Measurements from ENCODE around the gene RB1.

RB1 gene

DNA sequence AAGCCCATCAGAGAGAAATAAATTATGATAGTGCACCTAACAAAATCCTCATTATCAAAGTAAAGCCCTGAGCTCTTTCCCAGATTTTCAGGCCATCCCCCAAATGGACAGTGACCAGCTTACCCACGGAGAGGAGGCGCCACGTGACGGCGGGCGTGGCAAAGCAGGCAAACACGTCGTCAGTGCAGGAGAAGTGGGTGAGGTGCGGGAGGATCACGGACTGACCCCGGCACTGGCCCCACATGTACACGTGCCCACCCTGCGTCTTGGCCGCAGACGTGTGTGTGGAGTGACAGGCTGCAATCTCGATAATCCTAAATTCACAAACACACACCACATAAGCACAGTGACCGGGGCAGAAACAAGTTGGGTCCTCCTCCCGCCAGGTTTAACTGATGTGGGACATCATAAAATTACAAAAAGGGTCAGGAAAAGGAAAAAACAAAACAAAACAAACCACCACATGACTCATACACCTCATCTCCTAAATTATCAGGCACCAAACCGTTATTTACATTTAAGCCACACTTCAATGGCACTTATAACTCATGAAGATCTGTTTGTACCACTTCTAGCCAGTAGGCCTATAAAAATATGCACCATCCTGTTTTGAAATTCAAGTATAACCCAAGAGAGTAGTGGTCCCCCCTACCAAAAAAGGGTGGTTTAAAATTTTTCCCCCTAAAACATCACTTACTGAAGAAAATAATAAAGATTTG lies 199.2 kb downstream of the RB1 start:
- TF ChIP-seq, protein P1, sequence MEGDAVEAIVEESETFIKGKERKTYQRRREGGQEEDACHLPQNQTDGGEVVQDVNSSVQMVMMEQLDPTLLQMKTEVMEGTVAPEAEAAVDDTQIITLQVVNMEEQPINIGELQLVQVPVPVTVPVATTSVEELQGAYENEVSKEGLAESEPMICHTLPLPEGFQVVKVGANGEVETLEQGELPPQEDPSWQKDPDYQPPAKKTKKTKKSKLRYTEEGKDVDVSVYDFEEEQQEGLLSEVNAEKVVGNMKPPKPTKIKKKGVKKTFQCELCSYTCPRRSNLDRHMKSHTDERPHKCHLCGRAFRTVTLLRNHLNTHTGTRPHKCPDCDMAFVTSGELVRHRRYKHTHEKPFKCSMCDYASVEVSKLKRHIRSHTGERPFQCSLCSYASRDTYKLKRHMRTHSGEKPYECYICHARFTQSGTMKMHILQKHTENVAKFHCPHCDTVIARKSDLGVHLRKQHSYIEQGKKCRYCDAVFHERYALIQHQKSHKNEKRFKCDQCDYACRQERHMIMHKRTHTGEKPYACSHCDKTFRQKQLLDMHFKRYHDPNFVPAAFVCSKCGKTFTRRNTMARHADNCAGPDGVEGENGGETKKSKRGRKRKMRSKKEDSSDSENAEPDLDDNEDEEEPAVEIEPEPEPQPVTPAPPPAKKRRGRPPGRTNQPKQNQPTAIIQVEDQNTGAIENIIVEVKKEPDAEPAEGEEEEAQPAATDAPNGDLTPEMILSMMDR (conservative IDR thresholded peaks at IDR 0.05; ENCODE audit: low read depth, low read length) = no peak
- H3K4me1 ChIP-seq (ENCODE audit: low read depth, poor library complexity, severe bottlenecking) = no peaks in the 10 kb centered on the region
- H3K27me3 ChIP-seq (ENCODE audit: insufficient read depth, low read depth) = no peaks in the 10 kb centered on the region
- H3K4me3 ChIP-seq (IDR thresholded peaks at IDR 0.05; ENCODE audit: insufficient read depth, low read depth, low read length) = no peak overlapping the region
- no peaks in the 10 kb centered on the region for H4K20me1 ChIP-seq (ENCODE audit: insufficient read depth)
- H3K79me2 ChIP-seq (ENCODE audit: insufficient read depth, low read depth) = no peaks in the 10 kb centered on the region
- no peak overlapping the region for H3K27ac ChIP-seq
- no peak overlapping the region for H3K9ac ChIP-seq
- H3K4me2 ChIP-seq = no peak overlapping the region
- no peaks in the 10 kb centered on the region for H3K36me3 ChIP-seq (ENCODE audit: insufficient read depth)
- no peak overlapping the region for H2AFZ ChIP-seq (ENCODE audit: low read depth)

DNA sequence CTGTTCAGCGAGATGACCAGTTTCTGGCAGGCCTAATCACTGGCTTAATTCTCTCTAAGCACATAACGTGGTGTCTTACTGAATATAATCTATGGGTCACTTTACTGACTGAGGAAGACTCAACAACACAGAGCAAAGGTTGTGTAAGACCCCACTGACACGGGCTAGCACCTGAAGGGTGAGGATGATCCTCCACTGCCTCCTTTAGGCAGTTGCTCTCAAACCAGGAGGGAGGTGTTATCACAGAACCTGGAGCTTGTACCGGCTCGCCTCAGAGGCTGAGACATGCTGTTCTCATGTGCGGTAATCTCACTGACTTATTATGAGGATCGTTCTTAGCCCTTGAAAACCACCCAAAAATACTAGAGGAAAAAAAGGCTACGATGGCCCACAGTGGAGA lies 201.1 kb downstream of the RB1 start:
- Histone ChIP-seq H3K79me2 (ENCODE audit: insufficient read depth, low read depth) (no peaks in the 10 kb centered on the region), H2AFZ (ENCODE audit: low read depth) (no peak overlapping the region), H3K36me3 (ENCODE audit: insufficient read depth) (no peaks in the 10 kb centered on the region), H3K27me3 (ENCODE audit: insufficient read depth, low read depth) (no peaks in the 10 kb centered on the region), H3K9ac (no peak overlapping the region), H3K4me2 (no peak overlapping the region), H4K20me1 (ENCODE audit: insufficient read depth) (no peaks in the 10 kb centered on the region), H3K27ac (no peak overlapping the region), H3K4me1 (ENCODE audit: low read depth, poor library complexity, severe bottlenecking) (no peaks in the 10 kb centered on the region), H3K4me3 (IDR thresholded peaks at IDR 0.05; ENCODE audit: insufficient read depth, low read depth, low read length) (no peak overlapping the region)
- TF ChIP-seq, protein P1 (conservative IDR thresholded peaks at IDR 0.05; ENCODE audit: low read depth, low read length) = no peak

DNA sequence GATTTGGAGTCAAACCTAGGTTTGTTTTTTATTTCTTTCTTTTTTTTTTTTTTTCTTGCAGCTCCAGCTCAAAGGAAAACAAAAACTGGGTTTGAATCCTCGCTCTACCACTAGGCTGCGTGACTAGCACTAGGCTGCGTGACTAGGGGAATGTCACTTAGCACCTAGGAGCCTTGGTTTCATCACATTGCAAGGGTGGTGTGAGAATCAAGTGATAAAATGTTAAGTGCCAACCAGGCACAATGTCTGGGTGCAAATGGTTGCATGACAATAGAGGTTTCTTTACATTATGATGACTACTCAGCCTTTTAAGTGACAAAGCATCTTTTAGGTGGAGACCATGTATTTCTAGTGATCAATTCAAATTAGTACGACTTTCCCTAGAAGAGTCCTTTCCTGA lies 201.5 kb downstream of the RB1 start:
- Histone ChIP-seq H3K27me3 (ENCODE audit: insufficient read depth, low read depth) (no peaks in the 10 kb centered on the region), H3K4me1 (ENCODE audit: low read depth, poor library complexity, severe bottlenecking) (no peaks in the 10 kb centered on the region), H3K36me3 (ENCODE audit: insufficient read depth) (no peaks in the 10 kb centered on the region), H4K20me1 (ENCODE audit: insufficient read depth) (no peaks in the 10 kb centered on the region), H2AFZ (ENCODE audit: low read depth) (no peak overlapping the region), H3K27ac (no peak overlapping the region), H3K4me2 (no peak overlapping the region), H3K79me2 (ENCODE audit: insufficient read depth, low read depth) (no peaks in the 10 kb centered on the region), H3K9ac (no peak overlapping the region), H3K4me3 (IDR thresholded peaks at IDR 0.05; ENCODE audit: insufficient read depth, low read depth, low read length) (no peak overlapping the region)
- TF ChIP-seq, protein P1 (conservative IDR thresholded peaks at IDR 0.05; ENCODE audit: low read depth, low read length) = no peak

DNA sequence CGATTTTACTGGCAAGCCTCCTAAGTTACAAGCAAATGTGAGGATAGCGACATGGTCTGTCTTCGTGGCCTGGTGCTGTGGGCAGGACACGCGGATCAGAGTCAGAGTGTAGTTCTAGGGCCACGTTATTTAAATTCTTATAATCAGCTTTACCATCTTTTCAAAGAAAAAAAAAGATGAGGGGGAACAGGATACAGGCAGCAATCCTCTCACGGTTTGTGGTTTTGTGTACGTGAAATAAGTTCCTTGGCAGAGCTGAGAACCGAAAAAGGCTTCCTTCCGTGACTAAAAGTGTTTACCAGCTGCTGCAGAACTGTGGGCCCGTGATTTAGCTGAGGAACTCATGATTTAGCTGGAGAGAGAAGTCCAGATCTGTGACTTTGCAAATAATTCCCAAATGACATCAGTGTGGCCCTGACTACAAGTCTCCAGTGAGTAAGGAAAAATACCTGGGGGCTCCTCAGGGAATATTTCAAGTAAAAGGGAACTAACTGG lies 202.1 kb downstream of the RB1 start:
- Histone ChIP-seq H3K4me2 (peak overlapping the region; percentile 25; the same call in 1 of the 2 replicates), H3K9ac (no peak overlapping the region), H3K79me2 (ENCODE audit: insufficient read depth, low read depth) (no peaks in the 10 kb centered on the region), H3K4me3 (IDR thresholded peaks at IDR 0.05; ENCODE audit: insufficient read depth, low read depth, low read length) (no peak overlapping the region), H3K36me3 (ENCODE audit: insufficient read depth) (no peaks in the 10 kb centered on the region), H3K27me3 (ENCODE audit: insufficient read depth, low read depth) (no peaks in the 10 kb centered on the region), H4K20me1 (ENCODE audit: insufficient read depth) (no peaks in the 10 kb centered on the region), H3K27ac (no peak overlapping the region; the same call in 1 of the 2 replicates), H2AFZ (ENCODE audit: low read depth) (no peak overlapping the region), H3K4me1 (ENCODE audit: low read depth, poor library complexity, severe bottlenecking) (no peaks in the 10 kb centered on the region)
- TF ChIP-seq, protein P1 (conservative IDR thresholded peaks at IDR 0.05; ENCODE audit: low read depth, low read length) = no peak
